ENCODE results near the gene C16orf46. TPM values are rescaled to one million over a fixed set of nuclear protein-coding genes. Genes with fewer than 3 reads are reported as not detected.

Gene C16orf46
- total and polyA plus RNA-seq, 9 of the 15 experiments (the other 6 are each of a cell fraction or from before 2014, with no cell fraction given): 0.10 to 0.98 (median 0.41) TPM; not detected in 1

GRCh38 chr16:81012974-81013373 is 64.1 kb downstream of the C16orf46 start (continued):
- no peak for TF ChIP-seq ZNF133 (CRISPR knock-in tag; IDR thresholded peaks at IDR 0.05)
- TF ChIP-seq ARHGAP35 (IDR thresholded peaks at IDR 0.05; ENCODE audit: partially characterized antibody): no peak
- no peak for TF ChIP-seq IRF9 (tag; IDR thresholded peaks at IDR 0.05)
- TF ChIP-seq, protein P1, sequence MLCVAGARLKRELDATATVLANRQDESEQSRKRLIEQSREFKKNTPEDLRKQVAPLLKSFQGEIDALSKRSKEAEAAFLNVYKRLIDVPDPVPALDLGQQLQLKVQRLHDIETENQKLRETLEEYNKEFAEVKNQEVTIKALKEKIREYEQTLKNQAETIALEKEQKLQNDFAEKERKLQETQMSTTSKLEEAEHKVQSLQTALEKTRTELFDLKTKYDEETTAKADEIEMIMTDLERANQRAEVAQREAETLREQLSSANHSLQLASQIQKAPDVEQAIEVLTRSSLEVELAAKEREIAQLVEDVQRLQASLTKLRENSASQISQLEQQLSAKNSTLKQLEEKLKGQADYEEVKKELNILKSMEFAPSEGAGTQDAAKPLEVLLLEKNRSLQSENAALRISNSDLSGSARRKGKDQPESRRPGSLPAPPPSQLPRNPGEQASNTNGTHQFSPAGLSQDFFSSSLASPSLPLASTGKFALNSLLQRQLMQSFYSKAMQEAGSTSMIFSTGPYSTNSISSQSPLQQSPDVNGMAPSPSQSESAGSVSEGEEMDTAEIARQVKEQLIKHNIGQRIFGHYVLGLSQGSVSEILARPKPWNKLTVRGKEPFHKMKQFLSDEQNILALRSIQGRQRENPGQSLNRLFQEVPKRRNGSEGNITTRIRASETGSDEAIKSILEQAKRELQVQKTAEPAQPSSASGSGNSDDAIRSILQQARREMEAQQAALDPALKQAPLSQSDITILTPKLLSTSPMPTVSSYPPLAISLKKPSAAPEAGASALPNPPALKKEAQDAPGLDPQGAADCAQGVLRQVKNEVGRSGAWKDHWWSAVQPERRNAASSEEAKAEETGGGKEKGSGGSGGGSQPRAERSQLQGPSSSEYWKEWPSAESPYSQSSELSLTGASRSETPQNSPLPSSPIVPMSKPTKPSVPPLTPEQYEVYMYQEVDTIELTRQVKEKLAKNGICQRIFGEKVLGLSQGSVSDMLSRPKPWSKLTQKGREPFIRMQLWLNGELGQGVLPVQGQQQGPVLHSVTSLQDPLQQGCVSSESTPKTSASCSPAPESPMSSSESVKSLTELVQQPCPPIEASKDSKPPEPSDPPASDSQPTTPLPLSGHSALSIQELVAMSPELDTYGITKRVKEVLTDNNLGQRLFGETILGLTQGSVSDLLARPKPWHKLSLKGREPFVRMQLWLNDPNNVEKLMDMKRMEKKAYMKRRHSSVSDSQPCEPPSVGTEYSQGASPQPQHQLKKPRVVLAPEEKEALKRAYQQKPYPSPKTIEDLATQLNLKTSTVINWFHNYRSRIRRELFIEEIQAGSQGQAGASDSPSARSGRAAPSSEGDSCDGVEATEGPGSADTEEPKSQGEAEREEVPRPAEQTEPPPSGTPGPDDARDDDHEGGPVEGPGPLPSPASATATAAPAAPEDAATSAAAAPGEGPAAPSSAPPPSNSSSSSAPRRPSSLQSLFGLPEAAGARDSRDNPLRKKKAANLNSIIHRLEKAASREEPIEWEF (CRISPR knock-in tag; IDR thresholded peaks at IDR 0.05): no peak
- TF ChIP-seq MED1 (CRISPR knock-in tag; IDR thresholded peaks at IDR 0.05; ENCODE audit: borderline replicate concordance): no peak
- TF ChIP-seq HBP1 (CRISPR knock-in tag; IDR thresholded peaks at IDR 0.05): no peak

Small RNA genes lying within 50 kb of the gene (small RNA-seq; reads per million reads assigned to genes)
- not detected for gene AC092718.3
- not detected for gene RNU6-1191P

Other genes starting within 250 kb of the C16orf46 start
- gene CMC2, start 70.4 kb downstream of the C16orf46 start, total RNA-seq (2014; rRNA removed): 122 and 192 TPM in 2 replicates
- 144 and 165 TPM in 2 replicates for gene CMC2, start 70.4 kb downstream of the C16orf46 start, total RNA-seq (2014; rRNA removed; fragmentation: Illumina TruSeq; extraction: Trizol)
- 124 and 143 TPM in 2 replicates for gene CMC2, start 70.4 kb downstream of the C16orf46 start, total RNA-seq (2015; rRNA removed; fragmentation: Illumina TruSeq; extraction: Trizol)
- gene CMC2, start 70.4 kb downstream of the C16orf46 start, total RNA-seq (2021): 166 and 189 TPM in 2 replicates
- gene CMC2, start 70.4 kb downstream of the C16orf46 start, polyA plus RNA-seq (2011; rRNA removed): 224 and 304 TPM in 2 replicates
- gene CMC2, start 70.4 kb downstream of the C16orf46 start, polyA plus RNA-seq (2014; fragmentation: Illumina TruSeq; extraction: Trizol): 172 and 255 TPM in 2 replicates
- gene CMC2, start 70.4 kb downstream of the C16orf46 start, polyA plus RNA-seq (2014; fragmentation: Nextera tagmentation; extraction: Ambion mirVana): 100 to 1,000 TPM; 434 to 501 TPM
- 230 and 250 TPM in 2 replicates for gene CMC2, start 70.4 kb downstream of the C16orf46 start, polyA plus RNA-seq (2014; rRNA removed)
- 64.6 and 140 TPM in 2 replicates for gene CENPN, start 70.0 kb downstream of the C16orf46 start, total RNA-seq (2014; rRNA removed)
- gene CENPN, start 70.0 kb downstream of the C16orf46 start, total RNA-seq (2014; rRNA removed; fragmentation: Illumina TruSeq; extraction: Trizol): 161 and 186 TPM in 2 replicates
- 103 and 106 TPM in 2 replicates for gene CENPN, start 70.0 kb downstream of the C16orf46 start, total RNA-seq (2015; rRNA removed; fragmentation: Illumina TruSeq; extraction: Trizol)
- 87.6 and 92.3 TPM in 2 replicates for gene CENPN, start 70.0 kb downstream of the C16orf46 start, total RNA-seq (2021)
- 95.8 and 123 TPM in 2 replicates for gene CENPN, start 70.0 kb downstream of the C16orf46 start, polyA plus RNA-seq (2011; rRNA removed)
- gene CENPN, start 70.0 kb downstream of the C16orf46 start, polyA plus RNA-seq (2014; fragmentation: Illumina TruSeq; extraction: Trizol): 140 and 158 TPM in 2 replicates
- gene CENPN, start 70.0 kb downstream of the C16orf46 start, polyA plus RNA-seq (2014; fragmentation: Nextera tagmentation; extraction: Ambion mirVana): 100 to 1,000 TPM; 343 to 384 TPM
- 209 and 279 TPM in 2 replicates for gene CENPN, start 70.0 kb downstream of the C16orf46 start, polyA plus RNA-seq (2014; rRNA removed)
- gene ATMIN, start 41.4 kb downstream of the C16orf46 start, total RNA-seq (2014; rRNA removed): 16.5 and 20.5 TPM in 2 replicates
- 35.3 and 38.8 TPM in 2 replicates for gene ATMIN, start 41.4 kb downstream of the C16orf46 start, total RNA-seq (2014; rRNA removed; fragmentation: Illumina TruSeq; extraction: Trizol)
- gene ATMIN, start 41.4 kb downstream of the C16orf46 start, total RNA-seq (2015; rRNA removed; fragmentation: Illumina TruSeq; extraction: Trizol): 39.4 and 40.9 TPM in 2 replicates
- gene ATMIN, start 41.4 kb downstream of the C16orf46 start, total RNA-seq (2021): 22.5 and 23.4 TPM in 2 replicates
- 21.3 and 29.2 TPM in 2 replicates for gene ATMIN, start 41.4 kb downstream of the C16orf46 start, polyA plus RNA-seq (2011; rRNA removed)
- gene ATMIN, start 41.4 kb downstream of the C16orf46 start, polyA plus RNA-seq (2014; fragmentation: Illumina TruSeq; extraction: Trizol): 28.1 and 31.3 TPM in 2 replicates
- gene ATMIN, start 41.4 kb downstream of the C16orf46 start, polyA plus RNA-seq (2014; fragmentation: Nextera tagmentation; extraction: Ambion mirVana): 1 to 10 TPM; 6.7 to 7.8 TPM
- 15.3 and 19.3 TPM in 2 replicates for gene ATMIN, start 41.4 kb downstream of the C16orf46 start, polyA plus RNA-seq (2014; rRNA removed)
- 61.0 and 69.3 TPM in 2 replicates for gene GCSH, start 19.2 kb upstream of the C16orf46 start, total RNA-seq (2014; rRNA removed)
- gene GCSH, start 19.2 kb upstream of the C16orf46 start, total RNA-seq (2014; rRNA removed; fragmentation: Illumina TruSeq; extraction: Trizol): 121 and 129 TPM in 2 replicates
- 108 and 119 TPM in 2 replicates for gene GCSH, start 19.2 kb upstream of the C16orf46 start, total RNA-seq (2015; rRNA removed; fragmentation: Illumina TruSeq; extraction: Trizol)
- gene GCSH, start 19.2 kb upstream of the C16orf46 start, total RNA-seq (2021): 89.0 and 89.7 TPM in 2 replicates
- gene GCSH, start 19.2 kb upstream of the C16orf46 start, polyA plus RNA-seq (2011; rRNA removed): 33.2 and 61.1 TPM in 2 replicates
- gene GCSH, start 19.2 kb upstream of the C16orf46 start, polyA plus RNA-seq (2014; fragmentation: Illumina TruSeq; extraction: Trizol): 94.4 and 109 TPM in 2 replicates
- 10 to 100 TPM; 35.0 to 35.2 TPM for gene GCSH, start 19.2 kb upstream of the C16orf46 start, polyA plus RNA-seq (2014; fragmentation: Nextera tagmentation; extraction: Ambion mirVana)
- gene GCSH, start 19.2 kb upstream of the C16orf46 start, polyA plus RNA-seq (2014; rRNA removed): 115 TPM in 2 replicates
- gene BCO1, start 161.5 kb upstream of the C16orf46 start, total RNA-seq (2014; rRNA removed): not detected in 2 replicates
- not detected in 2 replicates for gene BCO1, start 161.5 kb upstream of the C16orf46 start, total RNA-seq (2014; rRNA removed; fragmentation: Illumina TruSeq; extraction: Trizol)
- gene BCO1, start 161.5 kb upstream of the C16orf46 start, total RNA-seq (2015; rRNA removed; fragmentation: Illumina TruSeq; extraction: Trizol): not detected in 2 replicates
- not detected in 2 replicates for gene BCO1, start 161.5 kb upstream of the C16orf46 start, total RNA-seq (2021)
- not detected in 2 replicates for gene BCO1, start 161.5 kb upstream of the C16orf46 start, polyA plus RNA-seq (2011; rRNA removed)
- gene BCO1, start 161.5 kb upstream of the C16orf46 start, polyA plus RNA-seq (2014; fragmentation: Illumina TruSeq; extraction: Trizol): not detected in 2 replicates
- gene BCO1, start 161.5 kb upstream of the C16orf46 start, polyA plus RNA-seq (2014; fragmentation: Nextera tagmentation; extraction: Ambion mirVana): not detected
- gene BCO1, start 161.5 kb upstream of the C16orf46 start, polyA plus RNA-seq (2014; rRNA removed): not detected in 2 replicates
- 5.2 and 6.4 TPM in 2 replicates for gene GAN, start 237.7 kb upstream of the C16orf46 start, total RNA-seq (2014; rRNA removed)
- gene GAN, start 237.7 kb upstream of the C16orf46 start, total RNA-seq (2014; rRNA removed; fragmentation: Illumina TruSeq; extraction: Trizol): 10.8 and 13.0 TPM in 2 replicates
- 9.7 and 10.3 TPM in 2 replicates for gene GAN, start 237.7 kb upstream of the C16orf46 start, total RNA-seq (2015; rRNA removed; fragmentation: Illumina TruSeq; extraction: Trizol)
- 14.2 and 15.1 TPM in 2 replicates for gene GAN, start 237.7 kb upstream of the C16orf46 start, total RNA-seq (2021)
- 6.2 and 6.8 TPM in 2 replicates for gene GAN, start 237.7 kb upstream of the C16orf46 start, polyA plus RNA-seq (2011; rRNA removed)
- 2.3 and 2.5 TPM in 2 replicates for gene GAN, start 237.7 kb upstream of the C16orf46 start, polyA plus RNA-seq (2014; fragmentation: Illumina TruSeq; extraction: Trizol)
- gene GAN, start 237.7 kb upstream of the C16orf46 start, polyA plus RNA-seq (2014; fragmentation: Nextera tagmentation; extraction: Ambion mirVana): 1 to 10 TPM in 1 of 2 experiments, under 1 TPM in 1; 0.83 to 2.1 TPM
- gene GAN, start 237.7 kb upstream of the C16orf46 start, polyA plus RNA-seq (2014; rRNA removed): 3.3 and 3.5 TPM in 2 replicates